Small intestine (tissue), 16 donors: ENCODE results near the gene CDY2A. TPM values are rescaled to one million over a fixed set of nuclear protein-coding genes. Genes with fewer than 3 reads are reported as not detected.
"Not testable (repeated sequence)": the region's sequence is repeated elsewhere in the genome, so short reads cannot be mapped to it uniquely, and the experiment has no call there.

Experiments used
- DNase-seq, 2 donors: peaks; one replicate each; pipeline versions ENCODE4 v3.0.0 to v3.0.0-alpha.2; 2013
- FAIRE-seq: peaks from 2 replicates; lab custom pipeline; 2012; peaks lifted over from hg19 to GRCh38; lab: Jason Lieb, UNC
- H3K27ac ChIP-seq, 3 donors: one replicate each; pipeline ENCODE4 v1.5.1; 2013; ENCODE audit warnings: low read length in 2 of 3, mild to moderate bottlenecking in 2 of 3, control low read depth in 1 of 3, inconsistent platforms in 1 of 3, low read depth in 1 of 3, moderate library complexity in 1 of 3
- H3K27me3 ChIP-seq, 3 donors: one replicate each; pipeline ENCODE4 v1.6.1; 2013; ENCODE audit warnings: low read length in 3 of 3, inconsistent platforms in 1 of 3; ENCODE audit not compliant: control insufficient read depth in 3 of 3, insufficient read depth in 3 of 3
- H3K36me3 ChIP-seq, 3 donors: one replicate each; pipeline ENCODE4 v1.6.1; 2013; ENCODE audit warnings: low read length in 3 of 3, inconsistent platforms in 1 of 3, low read depth in 1 of 3, mild to moderate bottlenecking in 1 of 3, moderate library complexity in 1 of 3; ENCODE audit not compliant: control insufficient read depth in 3 of 3, insufficient read depth in 2 of 3
- H3K4me1 ChIP-seq, 3 donors: one replicate each; pipeline ENCODE4 v1.6.1; 2013; ENCODE audit warnings: low read length in 2 of 3, inconsistent platforms in 1 of 3, low read depth in 1 of 3, mild to moderate bottlenecking in 1 of 3, moderate library complexity in 1 of 3; ENCODE audit not compliant: control insufficient read depth in 3 of 3, insufficient read depth in 2 of 3
- H3K4me3 ChIP-seq, 3 donors: one replicate each; pipeline ENCODE4 v1.5.1; 2013; ENCODE audit warnings: low read length in 3 of 3, control low read depth in 1 of 3, inconsistent platforms in 1 of 3, low read depth in 1 of 3, mild to moderate bottlenecking in 1 of 3, moderate library complexity in 1 of 3
- H3K9me3 ChIP-seq, 2 donors: one replicate each; pipeline ENCODE4 v1.6.1; 2013; ENCODE audit warnings: low read depth in 1 of 2, low read length in 1 of 2; ENCODE audit not compliant: control insufficient read depth in 2 of 2, insufficient read depth in 1 of 2
- WGBS, 3 donors: extraction: QIAGEN DNeasy Blood & Tissue Kit; methylation state at CpG; one replicate each; pipeline ENCODE4 v1.1.7; 2013; 5-methylcytosine and 5-hydroxymethylcytosine counted together
- long read RNA-seq, 10 donors: transcript quantifications; one replicate each; lab custom pipeline, GENCODE V29; 2026
- polyA plus RNA-seq, 4 donors: library from polyadenylated mRNA; stranded (reverse) in 3 of 4; unstranded in 1 of 4; fragments of 200-250 nt in 3 of 4; fragments of 120-200 nt in 1 of 4; gene quantifications; one replicate each; pipeline versions ENCODE4 v1.2.1 to v1.2.3, GENCODE V29; 2013
- donor health status: healthy with polysubstance abuse.
- donor health status: control.
- donor health status: control.
- donor health status: Bipolar disorder and iron deficiency.
- donor health status: healthy.

CDY2A gene
- polyA plus RNA-seq = not detected
- long read RNA-seq, donor 1 = 0 reads
- long read RNA-seq, donor 2 = 0 reads
- long read RNA-seq, donor 3 = 0 reads
- long read RNA-seq, donor 4 = 0 reads
- long read RNA-seq, donor 5 = 0 reads
- long read RNA-seq, donor 6 = 0 reads
- long read RNA-seq, donor 7 = 0 reads
- long read RNA-seq, donor 8 = 0 reads
- long read RNA-seq, donor 9 = 0 reads
- long read RNA-seq, donor 10 = 0 reads

- H3K27ac ChIP-seq, FAIRE-seq, H3K4me3 ChIP-seq, H3K9me3 ChIP-seq, H3K27me3 ChIP-seq, H3K36me3 ChIP-seq, DNase-seq, H3K4me1 ChIP-seq: not testable (repeated sequence)
- WGBS, 3 donors = 29 to 33% methylated on average over 1 of the region's 2 CpGs; no CpG with 5 or more reads in 1 of the 3 donors
Observed at GRCh38 chrY:18025487-18025886, at the start of gene CDY2A. Gene CDY2A, plus strand, starts transcription at chrY:18025787. Its CDS starts 328 bp downstream, at chrY:18026115.

GRCh38 chrY:17997586-17997985, 28.0 kb upstream of the CDY2A start:
- no CpG with 5 or more reads among the region's 3 CpGs for WGBS, 3 donors
- H3K4me1 ChIP-seq = not testable (repeated sequence)
- FAIRE-seq = peak; percentile 57

GRCh38 chrY:17998266-17998665, 27.3 kb upstream of the CDY2A start:
- H3K9me3 ChIP-seq, FAIRE-seq, H3K27me3 ChIP-seq, H3K4me3 ChIP-seq, H3K4me1 ChIP-seq, H3K36me3 ChIP-seq, DNase-seq, H3K27ac ChIP-seq: not testable (repeated sequence)
- no CpG with 5 or more reads among the region's 2 CpGs for WGBS, 3 donors

More at GRCh38 chrY:17997586-17997985, 28.0 kb upstream of the CDY2A start:
- not testable (repeated sequence) for H3K27me3 ChIP-seq, H3K4me3 ChIP-seq, H3K9me3 ChIP-seq, H3K36me3 ChIP-seq, H3K27ac ChIP-seq, DNase-seq

GRCh38 chrY:18023897-18024296, 1.7 kb upstream of the CDY2A start:
- no CpG with 5 or more reads among the region's 2 CpGs for WGBS, 3 donors
- not testable (repeated sequence) for DNase-seq, H3K9me3 ChIP-seq, H3K27me3 ChIP-seq, H3K4me3 ChIP-seq, FAIRE-seq, H3K4me1 ChIP-seq, H3K27ac ChIP-seq, H3K36me3 ChIP-seq

- WGBS, 3 donors = no CpG with 5 or more reads among the region's 1 CpG
- not testable (repeated sequence) for FAIRE-seq, DNase-seq, H3K4me1 ChIP-seq, H3K4me3 ChIP-seq, H3K36me3 ChIP-seq, H3K27ac ChIP-seq, H3K27me3 ChIP-seq, H3K9me3 ChIP-seq
Observed at GRCh38 chrY:18028845-18029244, 3.3 kb downstream of the CDY2A start.

GRCh38 chrY:18030178-18030577, 4.6 kb downstream of the CDY2A start:
- not testable (repeated sequence) for DNase-seq, H3K9me3 ChIP-seq, H3K36me3 ChIP-seq, H3K27me3 ChIP-seq, H3K27ac ChIP-seq, H3K4me1 ChIP-seq, H3K4me3 ChIP-seq
- peak; percentile 61 for FAIRE-seq
- WGBS, 3 donors = no CpG with 5 or more reads among the region's 3 CpGs

GRCh38 chrY:18034100-18034814, 8.7 kb downstream of the CDY2A start:
- not testable (repeated sequence) for FAIRE-seq

GRCh38 chrY:18034864-18035263, 9.3 kb downstream of the CDY2A start:
- FAIRE-seq, H3K4me3 ChIP-seq, H3K27ac ChIP-seq, H3K27me3 ChIP-seq, H3K4me1 ChIP-seq, DNase-seq, H3K36me3 ChIP-seq, H3K9me3 ChIP-seq: not testable (repeated sequence)
- WGBS, 3 donors = no CpG with 5 or more reads among the region's 3 CpGs

More at GRCh38 chrY:18034100-18034814, 8.7 kb downstream of the CDY2A start:
- not testable (repeated sequence) for H3K9me3 ChIP-seq, H3K27ac ChIP-seq, DNase-seq, H3K4me1 ChIP-seq, H3K36me3 ChIP-seq, H3K27me3 ChIP-seq, H3K4me3 ChIP-seq
- no CpG with 5 or more reads among the region's 3 CpGs for WGBS, 3 donors
